IMR-90 (cell line): ENCODE data around the gene PCBP3. TPM values are rescaled to one million over a fixed set of nuclear protein-coding genes. Genes with fewer than 3 reads are reported as not detected.

Experiments used
- ATAC-seq: fragments of 200-7000 bp; cut with Tn5 transposase; 2 replicates; pipeline ENCODE4 v1.9.1; 2020; ENCODE audit warnings: low read depth, mild to moderate bottlenecking, moderate library complexity
- BruUV-seq: library from RNA; stranded (reverse); fragments of 400-500 nt; replicated peaks from 2 replicates; lab custom pipeline; 2021; lab: Mats Ljungman, UMichigan
- CTCF ChIA-PET: fragments of 300-600 bp; formaldehyde crosslinking; extraction: SDS; loops from one replicate; lab custom pipeline; 2021; ENCODE audit warnings: antibody characterized with exemption; lab: Yijun Ruan, JAX
- POLR2A ChIA-PET: fragments of 300-600 bp; sonication (Branson Sonifier 250); formaldehyde crosslinking; loops from one replicate; lab custom pipeline; 2022; ENCODE audit warnings: antibody characterized with exemption; ENCODE audit not compliant: unreplicated experiment; lab: Charles Lee
- DNase-seq: peaks from one replicate; pipeline ENCODE4 v3.0.0; 2013
- H2AFZ ChIP-seq: replicated peaks from 2 replicates; pipeline ENCODE3; 2013; ENCODE audit warnings: low read length, mild to moderate bottlenecking; ENCODE audit not compliant: poor library complexity
- H2AK5ac ChIP-seq: 2 replicates; pipeline ENCODE4 v1.6.1; 2013; ENCODE audit warnings: low read depth, low read length, inconsistent platforms
- H2AK9ac ChIP-seq: replicated peaks from 2 replicates; pipeline ENCODE3; 2013; ENCODE audit warnings: mild to moderate bottlenecking, low read depth, low read length, moderate library complexity; ENCODE audit not compliant: poor library complexity
- H2BK120ac ChIP-seq: 2 replicates; pipeline ENCODE4 v1.6.1; 2013; ENCODE audit warnings: low read depth, low read length, inconsistent platforms
- H2BK15ac ChIP-seq: 3 replicates; pipeline ENCODE4 v1.6.1; 2013; ENCODE audit warnings: low read depth, low read length, inconsistent platforms
- H2BK20ac ChIP-seq: 2 replicates; pipeline ENCODE4 v1.6.1; 2013; ENCODE audit warnings: low read depth, mild to moderate bottlenecking, inconsistent platforms, low read length, moderate library complexity
- H2BK5ac ChIP-seq: 2 replicates; pipeline ENCODE4 v1.6.1; 2013; ENCODE audit warnings: mild to moderate bottlenecking, low read depth, low read length, inconsistent platforms; ENCODE audit not compliant: poor library complexity, severe bottlenecking
- H3K14ac ChIP-seq: replicated peaks from 2 replicates; pipeline ENCODE4 v1.6.1; 2013; ENCODE audit warnings: low read depth, low read length, inconsistent platforms
- H3K18ac ChIP-seq: 2 replicates; pipeline ENCODE4 v1.6.1; 2013; ENCODE audit warnings: low read depth, low read length, control low read depth
- H3K23ac ChIP-seq: 2 replicates; pipeline ENCODE4 v1.6.1; 2013; ENCODE audit warnings: low read depth, low read length, inconsistent platforms
- H3K27ac ChIP-seq: 2 replicates; pipeline ENCODE4 v1.5.1; 2013; ENCODE audit warnings: mild to moderate bottlenecking, control low read depth, low read length; ENCODE audit not compliant: insufficient read depth
- H3K27me3 ChIP-seq: 2 replicates; pipeline ENCODE4 v1.6.1; 2013; ENCODE audit warnings: low read length; ENCODE audit not compliant: control insufficient read depth, insufficient read depth
- H3K36me3 ChIP-seq: 2 replicates; pipeline ENCODE4 v1.6.1; 2013; ENCODE audit warnings: low read length, mixed read lengths; ENCODE audit not compliant: control insufficient read depth, insufficient read depth
- H3K4ac ChIP-seq: 2 replicates; pipeline ENCODE4 v1.6.1; 2013; ENCODE audit warnings: low read depth, low read length, inconsistent platforms
- H3K4me1 ChIP-seq: 2 replicates; pipeline ENCODE4 v1.6.1; 2013; ENCODE audit warnings: low read length, mixed read lengths; ENCODE audit not compliant: control insufficient read depth, insufficient read depth
- H3K4me2 ChIP-seq: 2 replicates; pipeline ENCODE4 v1.6.1; 2013; ENCODE audit warnings: low read depth, mild to moderate bottlenecking, control low read depth, low read length, moderate library complexity
- H3K4me3 ChIP-seq: 2 replicates; pipeline ENCODE4 v1.5.1; 2013; ENCODE audit warnings: low read depth, mild to moderate bottlenecking, control low read depth, low read length, moderate library complexity; ENCODE audit not compliant: insufficient read depth
- H3K56ac ChIP-seq: 2 replicates; pipeline ENCODE4 v1.6.1; 2013; ENCODE audit warnings: low read length, inconsistent platforms; ENCODE audit not compliant: insufficient read depth; ENCODE audit errors: extremely low read depth
- H3K79me1 ChIP-seq, 2 experiments: 2 replicates each; pipeline ENCODE4 v1.6.1; 2013; ENCODE audit warnings: low read length in 2 of 2, inconsistent platforms in 1 of 2, low read depth in 1 of 2
- H3K9ac ChIP-seq: 2 replicates; pipeline ENCODE4 v1.6.1; 2013; ENCODE audit warnings: low read depth, low read length, control low read depth
- H3K9me1 ChIP-seq: 2 replicates; pipeline ENCODE4 v1.6.1; 2013; ENCODE audit warnings: low read length, inconsistent platforms; ENCODE audit not compliant: insufficient read depth
- H3K9me3 ChIP-seq: 2 replicates; pipeline ENCODE4 v1.6.1; 2013; ENCODE audit warnings: low read length; ENCODE audit not compliant: control insufficient read depth, insufficient read depth
- H4K20me1 ChIP-seq: 2 replicates; pipeline ENCODE4 v1.6.1; 2013; ENCODE audit warnings: low read length, inconsistent platforms; ENCODE audit not compliant: insufficient read depth
- H4K5ac ChIP-seq: 2 replicates; pipeline ENCODE4 v1.6.1; 2013; ENCODE audit warnings: mild to moderate bottlenecking, low read depth, low read length, control low read depth
- H4K8ac ChIP-seq, 2 experiments: 2 replicates each; pipeline ENCODE4 v1.6.1; 2013; ENCODE audit warnings: low read depth in 2 of 2, low read length in 2 of 2, control low read depth in 1 of 2, inconsistent platforms in 1 of 2
- H4K91ac ChIP-seq: 2 replicates; pipeline ENCODE4 v1.6.1; 2013; ENCODE audit warnings: low read depth, low read length, inconsistent platforms; ENCODE audit not compliant: insufficient read depth
- NFE2L2 ChIP-seq: fragments of 150-350 bp; IDR thresholded peaks from 2 replicates; pipeline ENCODE4 v1.6.1; 2016; ENCODE audit warnings: low read depth, mild to moderate bottlenecking, low read length
- RFX5 ChIP-seq: IDR thresholded peaks from 2 replicates; pipeline ENCODE4 v1.8.0; 2012; ENCODE audit warnings: low read depth, mild to moderate bottlenecking, low read length, moderate library complexity
- WGBS, 2 experiments: methylation state at CpG; one replicate each; pipeline versions ENCODE4 v1.1.5 to v1.1.7; 2013; ENCODE audit warnings: missing lambda C conversion rate in 2 of 2; ENCODE audit not compliant: insufficient read length in 1 of 2; ENCODE audit errors: extremely low coverage in 2 of 2; 5-methylcytosine and 5-hydroxymethylcytosine counted together
- dilution Hi-C: fragments of 300-500 bp; cut with HindIII; formaldehyde crosslinking; loops from one replicate; pipeline ENCODE4 v1.14.3; 2018; ENCODE audit warnings: low sequenced_read_pairs; ENCODE audit not compliant: unreplicated experiment
- in situ Hi-C: fragments of 300-500 bp; cut with MboI; formaldehyde crosslinking; loops from 3 replicates; pipeline ENCODE4 v1.14.3; 2019; ENCODE audit warnings: low sequenced_read_pairs, inconsistent platforms, mixed read lengths
- intact Hi-C: fragments of 100-400 bp; cut with micrococcal nuclease; formaldehyde crosslinking; loops from 2 replicates; pipeline ENCODE4 v1.10.0; 2022
- polyA plus RNA-seq, 3 experiments: library from polyadenylated mRNA; depleted of rRNA; stranded (reverse); fragments of >200 nt; gene quantifications; 2 replicates each; pipeline ENCODE4 v1.2.3, GENCODE V29; 2012; ENCODE audit warnings: low replicate concordance in 1 of 3
- total RNA-seq: library from RNA; depleted of rRNA; stranded (reverse); fragments of >200 nt; gene quantifications from 2 replicates; pipeline ENCODE4 v1.2.3, GENCODE V29; 2012

PCBP3 gene
- total and polyA plus RNA-seq, 2 of the 4 experiments (the other 2 are of a cell fraction) = 2.9 to 3.9 TPM

GRCh38 chr21:45902292-45902995 lies 258.9 kb downstream of the PCBP3 start:
- Histone ChIP-seq H3K9me1 (no peaks in the 10 kb centered on the region), H2BK5ac (no peak overlapping the region), H3K18ac (no peak overlapping the region), H4K5ac (no peak overlapping the region), H3K56ac (no peak overlapping the region), H3K36me3 (peaks cover 6% of the 10 kb centered on the region; the same call in 1 of the 2 replicates), H3K79me1 (no peaks in the 10 kb centered on the region), H3K9me3 (no peaks in the 10 kb centered on the region), H2BK15ac (no peak overlapping the region), H2AK9ac (no peak overlapping the region), H4K20me1 (no peaks in the 10 kb centered on the region; the same call in 1 of the 2 replicates), H4K91ac (no peak overlapping the region), H3K14ac (no peak overlapping the region), H3K4me1 (no peaks in the 10 kb centered on the region), H2BK20ac (no peak overlapping the region), H3K23ac (no peak overlapping the region), H4K8ac (no peak overlapping the region), H3K27me3 (no peaks in the 10 kb centered on the region; the same call in 1 of the 2 replicates), H3K27ac (no peak overlapping the region), H2AFZ (no peak overlapping the region), H3K4me3 (no peak overlapping the region), H3K4ac (no peak overlapping the region), H3K9ac (no peak overlapping the region), H2AK5ac (no peak overlapping the region), H2BK120ac (no peak overlapping the region), H3K4me2 (no peak overlapping the region)
- intact Hi-C loops (no loop called here), dilution Hi-C loops (no loop called here), in situ Hi-C loops (no loop called here)
- POLR2A ChIA-PET = no interaction called here
- TF ChIP-seq NFE2L2 (0 out of 2 replicates have a peak, but pooled peaks have one; percentile 10), RFX5 (no peak)
- 92% methylated on average over 12 of the region's 19 CpGs; no CpG with 5 or more reads in 1 of the 2 experiments for WGBS, 2 experiments
- DNase-seq = no peak
- no peak for ATAC-seq
- CTCF ChIA-PET = no interaction called here
- no TSS peak for BruUV-seq
